RCC 7860 (cell line): ENCODE measurements around the gene CTNNB1.
A peak's percentile ranks its signal among the peaks of the same experiment; 100 is the strongest.
"Not testable (repeated sequence)": the region's sequence is repeated elsewhere in the genome, so short reads cannot be mapped to it uniquely, and the experiment has no call there.

Source experiments
- DNase-seq: peaks from one replicate; pipeline ENCODE4 v3.0.0-alpha.2; 2015; ENCODE audit warnings: low spot score
- FAIRE-seq: peaks from 2 replicates; lab custom pipeline; 2012; peaks lifted over from hg19 to GRCh38; lab: Jason Lieb, UNC

The CTNNB1 gene

DNA sequence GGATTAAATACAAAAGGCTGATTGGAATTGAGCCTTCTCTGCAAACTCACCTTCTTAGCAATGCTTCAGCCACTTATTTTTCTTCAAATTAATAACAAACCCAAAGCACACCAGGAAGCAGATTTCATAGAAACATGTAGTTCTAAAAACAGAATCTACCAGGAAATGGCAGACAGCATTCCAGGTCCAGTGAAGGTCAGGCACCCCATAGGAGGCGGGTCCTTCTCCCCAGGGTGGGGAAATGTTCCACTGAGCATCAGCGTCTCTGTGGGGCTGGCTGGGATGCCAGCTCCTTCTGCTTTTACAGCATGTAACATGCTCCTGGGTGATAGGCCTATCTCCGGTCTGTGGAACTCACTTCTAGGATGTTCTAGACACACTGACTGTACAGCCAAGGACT lies 49.2 kb downstream of the CTNNB1 start:
- DNase-seq (no peak), FAIRE-seq (no peak)

DNA sequence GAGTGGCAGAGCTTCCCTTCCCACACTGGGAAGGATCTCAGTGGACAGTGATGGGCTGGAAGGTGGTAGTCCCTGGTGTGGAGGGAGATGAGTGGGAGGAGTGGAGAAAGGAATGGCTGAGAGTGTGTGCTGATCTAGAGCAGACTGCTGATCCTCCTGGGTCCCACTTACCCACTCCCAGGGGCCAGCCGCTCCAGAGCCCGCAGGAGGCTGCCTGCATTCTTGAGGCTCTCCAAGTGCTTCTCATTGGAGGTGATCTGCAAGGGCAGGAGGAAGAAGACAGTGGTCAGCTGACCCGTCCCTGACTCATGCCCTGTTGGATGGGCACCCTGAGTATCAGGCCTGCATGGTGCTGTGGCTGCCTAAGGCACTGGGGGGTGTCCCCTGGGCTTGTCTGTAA lies 50.0 kb downstream of the CTNNB1 start:
- FAIRE-seq, result no peak
- DNase-seq, result no peak

DNA sequence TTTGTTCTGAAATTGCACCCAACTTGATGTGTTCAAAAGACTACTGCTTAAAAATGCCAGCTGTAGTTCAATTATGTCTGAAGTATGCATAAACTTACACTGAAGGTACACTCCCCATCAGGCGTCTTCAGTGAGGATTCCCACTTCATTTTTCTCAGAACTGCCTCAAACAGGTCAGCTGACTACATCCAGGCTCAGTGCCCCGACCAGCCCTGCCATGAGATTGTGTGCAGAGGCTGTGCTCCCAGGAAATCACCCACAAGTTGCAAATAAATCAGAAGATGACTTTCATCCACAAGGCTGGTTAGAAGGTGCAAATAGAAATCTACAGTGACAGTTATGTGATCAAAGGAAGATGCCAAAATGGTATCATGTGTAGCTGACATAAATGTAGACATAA lies 51.5 kb downstream of the CTNNB1 start:
- no peak for DNase-seq
- no peak for FAIRE-seq

DNA sequence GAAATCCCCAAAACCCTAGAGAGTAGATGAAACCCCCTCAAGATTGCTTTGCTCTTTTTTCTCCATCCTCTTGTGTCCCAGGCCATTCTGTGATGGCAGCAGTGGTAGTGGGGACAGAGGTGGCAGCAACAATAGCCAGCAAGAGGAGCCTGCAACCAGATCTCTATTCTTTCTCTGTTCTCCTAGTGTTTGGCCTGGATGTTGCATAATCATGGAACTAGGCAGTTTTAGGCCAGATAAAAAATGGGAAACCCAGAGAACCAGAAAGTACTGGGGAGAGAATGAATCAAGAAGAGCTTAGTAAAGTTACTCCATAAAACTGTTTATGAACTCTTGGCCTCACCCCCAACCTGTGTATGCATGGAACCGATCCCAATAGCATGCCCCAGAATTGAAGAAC lies 52.3 kb downstream of the CTNNB1 start:
- FAIRE-seq, result no peak
- no peak for DNase-seq

DNA sequence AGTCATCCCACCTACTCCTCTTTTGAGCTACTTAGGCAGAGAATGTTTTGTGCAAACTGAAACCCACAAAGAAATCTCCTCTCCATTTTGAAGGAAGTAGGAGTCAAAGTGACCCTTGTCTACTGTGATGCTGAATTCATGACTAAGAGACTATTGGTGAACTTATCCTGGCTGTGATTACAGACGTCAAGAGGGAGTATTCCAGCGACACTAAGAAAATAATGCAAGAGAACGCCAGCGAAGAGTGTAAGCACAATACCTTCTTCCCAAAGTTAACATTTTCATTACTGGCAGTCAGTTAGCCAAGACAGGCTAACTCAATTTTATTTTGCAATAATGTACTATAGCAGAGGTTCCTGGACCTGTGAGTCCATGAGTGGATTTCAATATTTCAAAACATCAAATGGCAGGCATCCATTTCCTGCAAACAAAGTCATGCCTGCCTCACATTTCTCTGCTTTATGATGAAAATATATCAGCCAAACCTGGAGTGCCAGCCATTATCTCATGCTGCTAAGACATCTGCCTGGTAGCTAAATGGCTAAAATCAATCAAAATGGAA lies 59.0 kb downstream of the CTNNB1 start:
- FAIRE-seq (no peak), DNase-seq (no peak)

- no peak for DNase-seq
- FAIRE-seq, result no peak
These were observed 60.3 kb downstream of the CTNNB1 start for GRCh38 chr3:41259449-41260062.

DNA sequence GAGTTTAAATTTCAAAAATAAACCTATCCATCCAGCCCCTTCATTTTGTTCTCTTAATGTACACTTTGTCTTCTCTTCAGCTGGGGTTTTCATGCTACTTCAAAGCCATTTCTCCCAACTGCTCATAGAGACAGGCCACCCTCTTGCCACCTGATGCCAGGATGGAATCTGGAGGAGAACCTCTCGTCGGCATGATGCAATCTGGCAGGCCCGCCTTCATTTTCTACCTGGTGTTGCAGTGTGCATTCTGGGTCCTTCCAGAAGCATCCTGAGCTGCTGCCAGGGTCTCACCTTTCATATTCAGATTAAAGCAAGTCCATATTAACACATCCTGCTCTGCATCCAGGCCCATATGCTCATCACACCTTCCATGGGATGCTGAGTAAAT lies 60.8 kb downstream of the CTNNB1 start:
- DNase-seq (no peak), FAIRE-seq (no peak)

DNA sequence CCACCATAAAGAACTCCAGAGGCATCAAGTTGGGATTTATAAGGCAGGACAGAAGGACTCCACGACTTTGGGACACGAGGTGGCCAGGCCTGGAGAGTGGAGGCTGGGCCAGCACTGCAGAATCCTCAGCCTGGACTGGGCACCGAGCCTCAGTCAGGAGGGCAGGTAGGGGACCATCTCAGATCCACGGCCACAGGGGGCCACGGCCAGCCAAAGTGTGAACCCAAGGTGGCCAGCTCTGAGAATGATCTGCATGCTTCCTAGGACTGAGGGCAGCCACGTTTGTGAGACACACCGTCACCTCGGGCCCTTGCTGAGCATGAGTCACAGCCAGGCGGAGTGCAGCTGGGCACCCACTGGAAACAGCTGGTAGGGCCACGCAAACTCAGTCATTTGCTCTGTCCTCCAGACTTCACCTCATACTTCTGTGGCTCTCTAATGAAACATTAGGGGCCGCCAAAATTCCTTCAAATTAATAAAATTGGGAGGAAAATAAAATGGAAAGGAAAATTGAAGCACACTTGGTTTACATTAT lies 65.8 kb downstream of the CTNNB1 start:
- DNase-seq (peak; percentile 77), FAIRE-seq (peak; percentile 75)

DNA sequence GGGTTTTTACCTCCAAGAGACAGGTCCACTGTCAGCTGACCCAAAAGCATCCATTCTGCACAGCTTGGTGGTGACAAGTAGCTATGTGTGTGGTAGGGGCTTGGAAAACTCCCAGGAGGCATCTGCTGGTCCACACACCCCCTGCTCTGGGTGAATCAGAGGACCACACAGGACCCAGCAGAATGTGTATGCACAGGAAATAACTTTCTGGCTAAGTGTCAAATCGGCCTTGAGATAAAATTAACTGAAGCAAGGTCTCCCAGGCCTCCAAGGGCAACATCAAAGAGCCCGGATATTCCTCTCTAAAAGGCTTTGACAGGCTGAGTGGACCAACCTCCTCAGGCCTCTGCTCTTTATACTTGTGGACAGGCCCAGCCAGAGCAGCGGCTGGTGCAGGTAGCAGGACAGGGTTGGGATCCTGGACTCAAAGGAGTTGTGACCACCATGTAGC lies 66.5 kb downstream of the CTNNB1 start:
- peak; percentile 74 for FAIRE-seq
- peak; percentile 85 for DNase-seq

DNA sequence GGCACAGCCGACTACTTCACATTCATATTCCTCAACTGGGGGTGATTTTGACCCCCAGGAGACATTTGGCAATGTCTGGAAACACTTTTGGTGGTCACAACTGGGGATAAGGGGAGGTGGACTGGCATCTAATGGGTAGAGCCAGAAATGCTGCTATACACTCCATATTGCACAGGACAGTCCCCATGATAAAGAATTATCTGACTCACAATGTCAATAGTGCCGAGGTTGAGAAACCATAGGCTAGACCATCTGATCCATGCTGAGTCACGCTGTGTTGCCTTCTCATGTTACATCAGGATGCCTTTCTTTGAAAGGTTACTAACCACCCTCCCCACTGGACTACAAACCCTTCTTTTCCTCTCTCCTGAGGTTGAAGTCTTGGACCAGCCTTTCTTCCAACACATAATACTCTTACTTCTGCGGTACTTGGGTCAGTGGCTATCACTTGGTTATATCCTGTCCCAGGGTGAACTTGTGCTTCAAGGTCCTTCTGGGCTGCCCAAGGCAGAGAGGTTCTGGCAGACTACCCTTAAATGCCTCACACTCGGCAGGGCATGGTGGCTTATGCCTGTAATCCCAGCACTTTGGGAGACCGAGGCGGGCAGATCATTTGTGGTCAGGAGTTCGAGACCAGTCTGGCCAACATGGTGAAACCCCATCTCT lies 68.8 kb downstream of the CTNNB1 start:
- FAIRE-seq (peak; percentile 93), DNase-seq (peak; percentile 93)

DNA sequence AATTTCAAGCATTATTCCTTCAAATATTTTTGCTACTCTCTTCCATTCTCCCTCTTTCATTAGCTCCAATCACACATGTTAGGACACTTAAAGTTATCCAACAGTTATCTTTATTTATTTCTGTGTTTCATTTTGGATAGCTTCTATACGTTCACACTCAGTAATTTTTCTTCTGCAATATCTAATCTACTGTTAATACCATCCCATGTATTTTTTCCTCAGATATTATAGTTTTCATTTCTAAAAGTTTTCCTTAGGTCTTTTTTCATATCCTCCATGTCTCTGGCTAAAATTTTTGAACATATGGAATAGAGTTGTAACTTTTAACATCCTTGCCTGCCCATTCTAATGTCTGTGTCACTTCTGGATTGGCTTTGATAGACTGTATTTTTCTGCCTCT lies 73.4 kb downstream of the CTNNB1 start:
- DNase-seq (no peak), FAIRE-seq (no peak)

DNA sequence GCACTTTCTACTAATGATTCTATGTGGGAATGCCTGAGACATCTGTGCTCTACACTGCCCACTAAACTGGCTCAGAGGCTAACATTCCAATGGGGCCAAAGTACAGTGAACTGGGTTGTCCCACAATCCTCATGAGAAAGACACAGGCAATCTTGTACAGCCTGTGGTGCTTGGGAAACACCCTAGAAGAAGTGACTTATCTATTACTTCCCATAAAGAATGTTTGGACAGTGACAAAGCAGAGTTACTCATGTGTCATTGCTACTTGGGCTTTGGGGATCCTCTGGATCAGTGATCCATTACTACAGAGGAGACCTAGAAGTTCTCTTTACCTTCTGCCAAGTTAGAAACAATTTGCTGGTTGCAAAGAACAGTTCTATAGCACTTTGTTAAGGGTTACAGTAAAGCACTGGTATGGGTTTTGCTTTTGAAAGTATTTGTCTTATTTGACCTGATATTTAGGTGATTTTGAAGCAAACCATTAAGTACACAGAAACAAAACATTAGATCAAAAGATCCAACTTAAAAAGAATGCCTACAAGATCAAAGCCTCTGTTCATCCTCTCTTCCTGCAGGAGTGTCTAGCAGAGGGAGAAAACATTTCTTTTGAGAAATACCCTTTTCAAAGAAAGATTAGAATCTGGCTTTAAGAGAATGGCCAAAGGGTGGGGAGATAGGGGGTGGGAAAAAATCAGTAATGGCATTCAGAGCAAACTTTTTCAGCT lies 75.8 kb downstream of the CTNNB1 start:
- peak; percentile 96 for DNase-seq
- peak; percentile 95 for FAIRE-seq

DNA sequence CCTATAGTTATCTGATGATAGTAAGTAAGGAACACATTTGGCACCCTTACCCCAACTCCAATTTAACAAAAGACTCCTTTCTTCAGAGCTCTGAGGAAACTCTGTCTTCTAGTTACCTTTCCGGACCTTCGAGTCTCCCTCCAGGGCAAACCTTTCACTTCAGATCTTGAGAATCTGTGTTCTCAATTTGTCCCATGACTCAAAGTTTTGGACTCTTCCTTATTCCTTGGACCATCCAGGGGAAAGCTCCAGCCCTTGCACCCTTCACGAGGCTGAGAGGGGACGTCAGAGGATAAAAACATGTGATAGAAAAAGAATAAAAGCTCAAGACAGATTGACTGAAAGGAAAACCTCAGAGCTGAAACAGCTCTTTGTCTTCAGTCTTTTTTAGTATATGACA lies 76.9 kb downstream of the CTNNB1 start:
- FAIRE-seq (no peak), DNase-seq (no peak)

GRCh38 chr3:41277790-41278465 lies 78.6 kb downstream of the CTNNB1 start:
- no peak for FAIRE-seq

DNA sequence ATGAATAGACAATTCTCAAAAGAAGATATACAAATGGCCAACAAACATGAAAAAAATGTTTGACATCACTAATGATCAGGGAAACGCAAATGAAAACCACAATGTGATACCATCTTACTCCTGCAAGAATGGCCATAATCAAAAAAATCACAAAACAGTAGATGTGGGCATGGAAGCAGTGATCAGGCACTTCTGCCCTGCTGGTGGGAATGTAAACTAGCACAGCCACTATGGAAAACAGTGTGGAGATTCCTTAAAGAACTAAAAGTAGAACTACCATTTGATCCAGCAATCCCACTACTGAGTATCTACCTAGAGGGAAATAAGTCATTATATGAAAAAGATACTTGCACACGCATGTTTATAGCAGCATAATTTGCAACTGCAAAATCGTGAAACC lies 85.6 kb downstream of the CTNNB1 start:
- FAIRE-seq, DNase-seq: not testable (repeated sequence)

More at GRCh38 chr3:41277790-41278465, 78.6 kb downstream of the CTNNB1 start:
- no peak for DNase-seq

DNA sequence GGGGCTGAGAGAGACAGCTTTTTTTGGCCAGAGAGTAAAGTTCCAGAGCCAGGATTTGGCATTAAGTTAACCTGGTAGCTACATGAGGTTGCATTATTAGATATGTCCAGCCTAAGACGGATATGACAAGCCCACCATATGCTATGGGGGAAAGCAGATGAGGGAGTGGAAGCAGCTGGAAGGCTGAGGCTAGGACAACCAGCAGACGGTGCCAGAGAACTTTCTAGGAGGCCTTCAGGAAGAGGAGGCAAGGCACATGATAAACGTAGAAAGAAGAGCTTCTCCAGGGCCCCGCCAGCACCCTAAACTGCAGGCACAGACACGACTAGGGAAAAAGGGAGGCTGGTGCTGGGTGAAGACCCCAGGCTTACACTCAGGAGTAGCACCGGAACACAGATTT lies 87.0 kb downstream of the CTNNB1 start:
- DNase-seq, result no peak

GRCh38 chr3:41288785-41289184 lies 89.5 kb downstream of the CTNNB1 start:
- DNase-seq (no peak), FAIRE-seq (no peak)

More for the DNA sequence above, 87.0 kb downstream of the CTNNB1 start:
- no peak for FAIRE-seq
